ENCODE results near the gene GJA9.
"Not testable (repeated sequence)": the region's sequence is repeated elsewhere in the genome, so short reads cannot be mapped to it uniquely, and the experiment has no call there.

GJA9 gene

GRCh38 chr1:38881487-38881886, at the start of gene GJA9:
GJA9 (minus strand) TSS chr1:38881587; CDS start chr1:38876098, 5,489 bp downstream.
- no peak for DNase-seq

- DNase-seq = no peak
These were observed 48.1 kb upstream of the GJA9 start for GRCh38 chr1:38929476-38929875.

GRCh38 chr1:38929054-38929453, 47.7 kb upstream of the GJA9 start:
- DNase-seq = no peak

GRCh38 chr1:38926091-38926490, 44.7 kb upstream of the GJA9 start:
- DNase-seq = no peak

- no peak for DNase-seq
These were observed 44.0 kb upstream of the GJA9 start for GRCh38 chr1:38925391-38925790.

GRCh38 chr1:38923607-38924006, 42.2 kb upstream of the GJA9 start:
- DNase-seq = no peak

GRCh38 chr1:38919130-38919529, 37.7 kb upstream of the GJA9 start:
- DNase-seq = no peak

GRCh38 chr1:38918568-38918967, 37.2 kb upstream of the GJA9 start:
- no peak for DNase-seq

GRCh38 chr1:38917772-38918171, 36.4 kb upstream of the GJA9 start:
- DNase-seq = no peak

GRCh38 chr1:38917337-38917736, 36.0 kb upstream of the GJA9 start:
- DNase-seq = no peak

- DNase-seq = no peak
These were observed 34.1 kb upstream of the GJA9 start for GRCh38 chr1:38915352-38915948.

- not testable (repeated sequence) for DNase-seq
These were observed 33.5 kb upstream of the GJA9 start for GRCh38 chr1:38914908-38915307.

- no peak for DNase-seq
These were observed 27.4 kb upstream of the GJA9 start for GRCh38 chr1:38908821-38909220.

- no peak for DNase-seq
These were observed 24.6 kb upstream of the GJA9 start for GRCh38 chr1:38905985-38906384.

- DNase-seq = no peak
These were observed 18.2 kb upstream of the GJA9 start for GRCh38 chr1:38899560-38899959.

- DNase-seq = no peak
These were observed 17.4 kb upstream of the GJA9 start for GRCh38 chr1:38898653-38899230.

- no peak for DNase-seq
These were observed 14.8 kb upstream of the GJA9 start for GRCh38 chr1:38896169-38896568.

GRCh38 chr1:38892976-38893375, 11.6 kb upstream of the GJA9 start:
- no peak for DNase-seq

GRCh38 chr1:38891753-38892152, 10.4 kb upstream of the GJA9 start:
- no peak for DNase-seq

GRCh38 chr1:38889589-38889988, 8.2 kb upstream of the GJA9 start:
- no peak for DNase-seq

- no peak for DNase-seq
These were observed 7.3 kb upstream of the GJA9 start for GRCh38 chr1:38888423-38889333.

GRCh38 chr1:38885092-38885491, 3.7 kb upstream of the GJA9 start:
- DNase-seq = no peak

GRCh38 chr1:38875811-38876210, 5.6 kb downstream of the GJA9 start:
- no peak for DNase-seq

Data from SHP77 treated with DMSO at 0.1 percent for 48 hours (cell line).